H1 (cell line): ENCODE measurements around the gene KDM2A. TPM values are rescaled to one million over a fixed set of nuclear protein-coding genes. Genes with fewer than 3 reads are reported as not detected.

Experiments
- CTCF ChIA-PET: fragments of 300-600 bp; sonication (Branson Sonifier 250); formaldehyde crosslinking; loops from one replicate; lab custom pipeline; 2021; ENCODE audit not compliant: partially characterized antibody; lab: Charles Lee
- POLR2A ChIA-PET: fragments of 300-600 bp; sonication (Branson Sonifier 250); formaldehyde crosslinking; loops from one replicate; lab custom pipeline; 2021; ENCODE audit warnings: inconsistent platforms; ENCODE audit not compliant: partially characterized antibody; lab: Charles Lee
- DNase-seq, 2 experiments: peaks; one replicate each; pipeline versions ENCODE4 v3.0.0 to v3.0.0-alpha.2; 2010 to 2022; ENCODE audit warnings: low spot score in 2 of 2, low read depth in 1 of 2, mixed read lengths in 1 of 2
- FAIRE-seq: peaks from 2 replicates; lab custom pipeline; 2011; peaks lifted over from hg19 to GRCh38; lab: Jason Lieb, UNC
- H2AFZ ChIP-seq: 2 replicates; pipeline ENCODE4 v1.8.1; 2012; ENCODE audit warnings: low read length, inconsistent platforms
- H2AK5ac ChIP-seq: 2 replicates; pipeline ENCODE4 v1.6.1; 2013; ENCODE audit warnings: low read depth, low read length
- H2BK120ac ChIP-seq: replicated peaks from 2 replicates; pipeline ENCODE3; 2013; ENCODE audit warnings: low read depth, low read length, inconsistent platforms
- H2BK12ac ChIP-seq: 2 replicates; pipeline ENCODE4 v1.6.1; 2013; ENCODE audit warnings: low read depth, low read length
- H2BK15ac ChIP-seq: 2 replicates; pipeline ENCODE4 v1.6.1; 2013; ENCODE audit warnings: low read length
- H2BK20ac ChIP-seq: 2 replicates; pipeline ENCODE4 v1.6.1; 2013; ENCODE audit warnings: low read length
- H2BK5ac ChIP-seq: 2 replicates; pipeline ENCODE4 v1.6.1; 2013; ENCODE audit warnings: low read depth, low read length
- H3K14ac ChIP-seq: 2 replicates; pipeline ENCODE4 v1.6.1; 2013; ENCODE audit warnings: inconsistent platforms; ENCODE audit not compliant: insufficient read length
- H3K18ac ChIP-seq: 2 replicates; pipeline ENCODE4 v1.6.1; 2013; ENCODE audit warnings: low read length; ENCODE audit errors: extremely low read depth
- H3K23ac ChIP-seq: 2 replicates; pipeline ENCODE4 v1.6.1; 2013; ENCODE audit warnings: inconsistent platforms; ENCODE audit not compliant: insufficient read length
- H3K23me2 ChIP-seq: 2 replicates; pipeline ENCODE4 v1.6.1; 2013; ENCODE audit warnings: low read depth, low read length
- H3K27ac ChIP-seq: 2 replicates; pipeline ENCODE4 v1.6.1; 2011; ENCODE audit warnings: low read depth, low read length, inconsistent platforms
- H3K27me3 ChIP-seq, 4 experiments: replicated peaks in 1 of 4; 1 replicate in 1 of 4; 2 replicates in 3 of 4; pipeline versions ENCODE4 v1.6.1 to v1.8.1; 2011 to 2013; ENCODE audit warnings: low read length in 3 of 4, mild to moderate bottlenecking in 3 of 4, inconsistent platforms in 2 of 4, mixed read lengths in 2 of 4, moderate library complexity in 1 of 4; ENCODE audit not compliant: control insufficient read depth in 3 of 4, insufficient read depth in 3 of 4; ENCODE audit errors: extremely low read depth in 1 of 4
- H3K36me3 ChIP-seq, 4 experiments: 2 replicates each; pipeline versions ENCODE4 v1.6.1 to v1.8.1; 2011 to 2013; ENCODE audit warnings: mild to moderate bottlenecking in 4 of 4, low read length in 3 of 4, moderate library complexity in 2 of 4, control low read depth in 1 of 4, inconsistent platforms in 1 of 4; ENCODE audit not compliant: insufficient read depth in 4 of 4, control insufficient read depth in 2 of 4
- H3K4ac ChIP-seq: replicated peaks from 2 replicates; pipeline ENCODE3; 2013; ENCODE audit warnings: low read length, low read depth, mixed read lengths, inconsistent platforms; ENCODE audit not compliant: insufficient read length
- H3K4me1 ChIP-seq, 4 experiments: replicated peaks in 1 of 4; 1 replicate in 1 of 4; 2 replicates in 3 of 4; pipeline versions ENCODE4 v1.6.1 to v1.8.1; 2011 to 2013; ENCODE audit warnings: low read length in 3 of 4, inconsistent platforms in 2 of 4, mixed read lengths in 1 of 4; ENCODE audit not compliant: insufficient read depth in 4 of 4, control insufficient read depth in 3 of 4
- H3K4me2 ChIP-seq, 2 experiments: 2 replicates each; pipeline versions ENCODE4 v1.6.1 to v1.8.1; 2011 to 2013; ENCODE audit warnings: low read depth in 2 of 2, low read length in 2 of 2, control low read depth in 1 of 2, inconsistent platforms in 1 of 2, mild to moderate bottlenecking in 1 of 2; ENCODE audit not compliant: insufficient read depth in 1 of 2
- H3K4me3 ChIP-seq, 4 experiments: fragments of 200-600, 300-600 bp in 1 of 4; sonication (generic), shearing (Covaris generic), sonication (Bioruptor Twin) in 1 of 4; 2 replicates each; pipeline versions ENCODE4 v1.5.1 to v1.8.1; 2011 to 2016; ENCODE audit warnings: low read length in 4 of 4, low read depth in 3 of 4, control low read depth in 2 of 4, inconsistent platforms in 2 of 4, mild to moderate bottlenecking in 2 of 4, mixed read lengths in 1 of 4, moderate library complexity in 1 of 4; ENCODE audit not compliant: insufficient read depth in 2 of 4; ENCODE audit errors: extremely low read depth in 1 of 4
- H3K56ac ChIP-seq: replicated peaks from 2 replicates; pipeline ENCODE3; 2013; ENCODE audit warnings: low read depth, mild to moderate bottlenecking, mixed read lengths, low read length, inconsistent platforms; ENCODE audit not compliant: insufficient read length
- H3K79me1 ChIP-seq: 2 replicates; pipeline ENCODE4 v1.6.1; 2013; ENCODE audit warnings: low read depth, low read length, control low read depth
- H3K79me2 ChIP-seq, 2 experiments: 2 replicates each; pipeline versions ENCODE4 v1.6.1 to v1.8.1; 2012 to 2013; ENCODE audit warnings: low read length in 2 of 2, mild to moderate bottlenecking in 2 of 2, inconsistent platforms in 1 of 2; ENCODE audit not compliant: insufficient read depth in 2 of 2, control insufficient read depth in 1 of 2
- H3K9ac ChIP-seq, 4 experiments: replicated peaks in 1 of 4; 1 replicate in 1 of 4; 2 replicates in 3 of 4; pipeline versions ENCODE4 v1.6.1 to v1.8.1; 2011 to 2013; ENCODE audit warnings: low read depth in 3 of 4, low read length in 3 of 4, control low read depth in 2 of 4, mild to moderate bottlenecking in 2 of 4, moderate library complexity in 2 of 4, inconsistent platforms in 1 of 4; ENCODE audit errors: extremely low read depth in 1 of 4
- H3K9me3 ChIP-seq, 2 experiments: 2 replicates each; pipeline versions ENCODE4 v1.6.1 to v1.8.1; 2012 to 2013; ENCODE audit warnings: mild to moderate bottlenecking in 2 of 2, moderate library complexity in 2 of 2, control low read depth in 1 of 2, inconsistent platforms in 1 of 2, low read depth in 1 of 2, low read length in 1 of 2, mixed read lengths in 1 of 2; ENCODE audit not compliant: insufficient read depth in 2 of 2
- H4K20me1 ChIP-seq, 2 experiments: replicated peaks in 1 of 2; 2 replicates each; pipeline versions ENCODE3 to v1.8.1; 2011 to 2013; ENCODE audit warnings: inconsistent platforms in 2 of 2, low read length in 2 of 2, mild to moderate bottlenecking in 1 of 2; ENCODE audit not compliant: insufficient read depth in 2 of 2, control insufficient read depth in 1 of 2
- H4K5ac ChIP-seq: 2 replicates; pipeline ENCODE4 v1.6.1; 2013; ENCODE audit warnings: low read length, low read depth, mixed read lengths, inconsistent platforms; ENCODE audit not compliant: insufficient read length
- H4K8ac ChIP-seq: 2 replicates; pipeline ENCODE4 v1.8.0; 2013; ENCODE audit warnings: mild to moderate bottlenecking, moderate library complexity, low read length, inconsistent platforms; ENCODE audit not compliant: insufficient read depth; ENCODE audit errors: extremely low read depth
- H4K91ac ChIP-seq: replicated peaks from 2 replicates; pipeline ENCODE3; 2013; ENCODE audit warnings: low read length, mixed read lengths, inconsistent platforms; ENCODE audit not compliant: insufficient read length
- ASH2L ChIP-seq: fragments of 200-600, 300-600 bp; sonication (generic); IDR thresholded peaks from one replicate; pipeline ENCODE4 v1.7.1; 2017; ENCODE audit warnings: low read length
- CBX5 ChIP-seq: fragments of 300-800, 300-1000 bp; sonication (generic); IDR thresholded peaks from 2 replicates; pipeline ENCODE4 v1.7.1; 2016; ENCODE audit warnings: antibody characterized with exemption, low read length, low read depth
- CHD1 ChIP-seq: IDR thresholded peaks from 2 replicates; pipeline ENCODE4 v1.6.1; 2012; ENCODE audit warnings: low read depth, low read length, improper control_type of control experiment
- GTF2F1 ChIP-seq: IDR thresholded peaks from 2 replicates; pipeline ENCODE4 v1.6.1; 2012; ENCODE audit warnings: low read depth, low read length, improper control_type of control experiment, borderline replicate concordance
- HDAC2 ChIP-seq, 2 experiments: fragments of 300-600 bp in 1 of 2; sonication (generic) in 1 of 2; IDR thresholded peaks; 2 replicates each; pipeline ENCODE4 v1.6.1; 2011 to 2012; ENCODE audit warnings: low read depth in 2 of 2, low read length in 2 of 2, mild to moderate bottlenecking in 2 of 2, moderate library complexity in 2 of 2, borderline replicate concordance in 1 of 2, inconsistent platforms in 1 of 2
- JUN ChIP-seq: IDR thresholded peaks from 2 replicates; pipeline ENCODE4 v1.6.1; 2011; ENCODE audit warnings: low read depth, mild to moderate bottlenecking, improper control_type of control experiment, low read length
- KDM4A ChIP-seq: IDR thresholded peaks from one replicate; pipeline ENCODE4 v1.7.1; 2012; ENCODE audit warnings: low read depth, mild to moderate bottlenecking, moderate library complexity, low read length, inconsistent platforms; ENCODE audit not compliant: severe bottlenecking
- POU5F1 ChIP-seq: IDR thresholded peaks from 2 replicates; pipeline ENCODE4 v1.6.1; 2011; ENCODE audit warnings: low read depth, mild to moderate bottlenecking, low read length, moderate library complexity
- RXRA ChIP-seq: IDR thresholded peaks from 2 replicates; pipeline ENCODE4 v1.6.1; 2011; ENCODE audit warnings: low read depth, mild to moderate bottlenecking, low read length, moderate library complexity; ENCODE audit not compliant: insufficient read depth
- SAP30 ChIP-seq: fragments of 300-600 bp; sonication (generic); IDR thresholded peaks from 2 replicates; pipeline ENCODE4 v1.7.1; 2012; ENCODE audit warnings: low read length, moderate library complexity, mild to moderate bottlenecking, inconsistent platforms; ENCODE audit not compliant: insufficient read depth, insufficient replicate concordance
- SIRT6 ChIP-seq: IDR thresholded peaks from one replicate; pipeline ENCODE4 v1.7.1; 2012; ENCODE audit warnings: low read length, inconsistent platforms
- SP1 ChIP-seq: IDR thresholded peaks from 2 replicates; pipeline ENCODE4 v1.6.1; 2011; ENCODE audit warnings: low read depth, low read length
- SUZ12 ChIP-seq: fragments of 200-600 bp; sonication (generic); IDR thresholded peaks from 2 replicates; pipeline ENCODE4 v1.6.1; 2012; ENCODE audit warnings: mild to moderate bottlenecking, inconsistent platforms, low read length, moderate library complexity, mixed read lengths
- WGBS, 2 experiments: shearing (Covaris generic) in 1 of 2; methylation state at CpG; one replicate each; pipeline versions ENCODE4 v1.1.6 to v1.1.7; 2013 to 2015; ENCODE audit warnings: low lambda C conversion rate in 2 of 2, mixed read lengths in 2 of 2, inconsistent platforms in 1 of 2, low coverage in 1 of 2, missing lambda C conversion rate in 1 of 2; ENCODE audit not compliant: insufficient replicate concordance in 2 of 2, insufficient coverage in 1 of 2, insufficient read length in 1 of 2; ENCODE audit errors: extremely low coverage in 1 of 2, missing lambda C conversion rate in 1 of 2; 5-methylcytosine and 5-hydroxymethylcytosine counted together
- polyA plus RNA-seq, 7 experiments: library from polyadenylated mRNA; depleted of rRNA in 3 of 7; stranded (reverse) in 5 of 7; unstranded in 2 of 7; fragments of >200 nt in 5 of 7; fragments of 200-250 nt in 2 of 7; gene quantifications; 1 replicate in 5 of 7; 2 replicates in 1 of 7; 4 replicates in 1 of 7; pipeline versions ENCODE4 v1.2.1 to v1.2.3, GENCODE V29; 2011 to 2013; ENCODE audit warnings: missing spikeins in 2 of 7, mixed read lengths in 2 of 7
- total RNA-seq: library from RNA; stranded (reverse); fragmentation: NEBNext Ultra II Directional; extraction: Animal tissue kit (Norgen Biotek cat#: 25700); gene quantifications from 2 replicates; pipeline ENCODE4 v1.2.1, GENCODE V29; 2021

KDM2A gene
- total and polyA plus RNA-seq, 2 of the 8 experiments (the other 6 are each of a cell fraction or from before 2014, with no cell fraction given): 55.4 to 66.2 TPM

- Histone ChIP-seq H3K23ac (no peak overlapping the region), H3K14ac (no peak overlapping the region), H4K91ac (no peak overlapping the region), H2BK120ac (no peak overlapping the region), H3K36me3 (peaks cover 2 to 29% (median 12%) of the 10 kb centered on the region in 4 experiments; a peak in 6 of 8 replicates), H3K79me2 (peaks cover 0 to 58% of the 10 kb centered on the region in 2 experiments; a peak in 2 of 4 replicates), H3K56ac (no peak overlapping the region), H4K20me1 (peaks cover 3 to 4% of the 10 kb centered on the region in 2 experiments), H4K8ac (no peak overlapping the region), H2BK15ac (no peak overlapping the region), H2BK5ac (no peak overlapping the region), H3K27ac (no peak overlapping the region), H3K4me2 (no peak overlapping the region), H4K5ac (no peak overlapping the region), H3K23me2 (no peaks in the 10 kb centered on the region), H2BK12ac (no peak overlapping the region), H3K18ac (no peak overlapping the region), H3K4ac (no peak overlapping the region), H2BK20ac (no peak overlapping the region), H3K27me3 (no peaks in the 10 kb centered on the region), H2AK5ac (no peak overlapping the region), H3K4me3 (no peak overlapping the region), H3K9me3 (no peaks in the 10 kb centered on the region), H2AFZ (no peak overlapping the region), H3K79me1 (no peaks in the 10 kb centered on the region; the same call in 1 of the 2 replicates), H3K9ac (no peak overlapping the region), H3K4me1 (no peaks in the 10 kb centered on the region)
- ChIA-PET POLR2A (interaction anchor here (0.7 to 0.9 kb wide), 2 partner anchors 14 to 57 kb away, joined by 3 to 4 read pairs; no protein-coding TSS in a partner anchor), CTCF (interaction anchor here (0.7 to 0.9 kb wide), 2 partner anchors 20 to 95 kb away, joined by 3 read pairs; no protein-coding TSS in a partner anchor)
- TF ChIP-seq HDAC2 (IDR thresholded peaks at IDR 0.05; ENCODE audit: borderline replicate concordance in 1 of 2, low read depth in 2 of 2, low read length in 2 of 2): no peak
- TF ChIP-seq SAP30: no peak
- no peak for TF ChIP-seq SIRT6
- TF ChIP-seq ASH2L: no peak
- no peak for TF ChIP-seq CHD1
- TF ChIP-seq KDM4A: no peak
- TF ChIP-seq RXRA: no peak
- no peak for TF ChIP-seq SP1
- no peak for TF ChIP-seq JUN
- no peak for TF ChIP-seq POU5F1
- no peak for TF ChIP-seq CBX5
- no peak for TF ChIP-seq GTF2F1
- TF ChIP-seq SUZ12: no peak
- DNase-seq (no peak), FAIRE-seq (no peak)
- 92% methylated on average over 5 of the region's 5 CpGs; no CpG with 5 or more reads in 1 of the 2 experiments for WGBS, 2 experiments
Measured at GRCh38 chr11:67146516-67147226, 27.6 kb downstream of the KDM2A start.
